Neural progenitor cell (in vitro differentiated cells): ENCODE measurements around the gene UHRF1. TPM values are rescaled to one million over a fixed set of nuclear protein-coding genes. Genes with fewer than 3 reads are reported as not detected.

ENCODE experiments used
- DNase-seq: peaks from one replicate; pipeline ENCODE4 v3.0.0-alpha.2; 2016; ENCODE audit warnings: low spot score
- H2AFZ ChIP-seq: fragments of 200-600 bp; sonication (generic); replicated peaks from 2 replicates; pipeline ENCODE4 v1.6.1; 2016; ENCODE audit warnings: antibody characterized with exemption
- H3F3A ChIP-seq: fragments of 200-600 bp; sonication (generic); 2 replicates; pipeline ENCODE4 v1.6.1; 2016; ENCODE audit warnings: antibody characterized with exemption, low read depth
- H3K27ac ChIP-seq: fragments of 200-600 bp; sonication (generic); 2 replicates; pipeline ENCODE4 v1.5.1; 2016; ENCODE audit warnings: mild to moderate bottlenecking
- H3K27me3 ChIP-seq: fragments of 200-600 bp; sonication (generic); 2 replicates; pipeline ENCODE4 v1.6.1; 2016; ENCODE audit warnings: mild to moderate bottlenecking, moderate library complexity
- H3K36me3 ChIP-seq: fragments of 200-600 bp; sonication (generic); 2 replicates; pipeline ENCODE4 v1.5.1; 2016
- H3K4me1 ChIP-seq: fragments of 200-600 bp; sonication (generic); 2 replicates; pipeline ENCODE4 v1.6.1; 2016; ENCODE audit warnings: mixed run types
- H3K4me2 ChIP-seq: fragments of 200-600 bp; sonication (generic); 2 replicates; pipeline ENCODE4 v1.6.1; 2016
- H3K4me3 ChIP-seq: fragments of 200-600 bp; sonication (generic); 2 replicates; pipeline ENCODE4 v1.5.1; 2016
- H3K79me2 ChIP-seq: fragments of 200-600 bp; sonication (generic); 2 replicates; pipeline ENCODE4 v1.6.1; 2016; ENCODE audit warnings: low read depth
- H3K9ac ChIP-seq: fragments of 200-600 bp; sonication (generic); 2 replicates; pipeline ENCODE4 v1.6.1; 2016
- H3K9me3 ChIP-seq: fragments of 200-600 bp; sonication (generic); 2 replicates; pipeline ENCODE4 v1.5.1; 2016; ENCODE audit warnings: low read depth
- H4K20me1 ChIP-seq: fragments of 200-600 bp; sonication (generic); 2 replicates; pipeline ENCODE4 v1.6.1; 2016; ENCODE audit warnings: low read depth
- H3K27ac Mint-ChIP-seq: 3 replicates; pipeline ENCODE4 v1.8.0; 2021; ENCODE audit warnings: mixed read lengths
- H3K27me3 Mint-ChIP-seq: 2 replicates; pipeline ENCODE4 v1.8.0; 2022; ENCODE audit warnings: low read depth, mild to moderate bottlenecking, inconsistent platforms, moderate library complexity, mixed read lengths; ENCODE audit not compliant: insufficient read depth
- H3K36me3 Mint-ChIP-seq: 3 replicates; pipeline ENCODE4 v1.8.0; 2021; ENCODE audit warnings: mixed read lengths
- H3K4me1 Mint-ChIP-seq: 3 replicates; pipeline ENCODE4 v1.8.0; 2021; ENCODE audit warnings: mixed read lengths
- H3K4me3 Mint-ChIP-seq: 3 replicates; pipeline ENCODE4 v1.8.0; 2021; ENCODE audit warnings: mild to moderate bottlenecking, moderate library complexity, mixed read lengths
- H3K9me3 Mint-ChIP-seq: 3 replicates; pipeline ENCODE4 v1.8.0; 2020; ENCODE audit warnings: mixed read lengths
- CTCF ChIP-seq: fragments of 200-600 bp; sonication (generic); IDR thresholded peaks from 2 replicates; pipeline ENCODE4 v1.5.1; 2017; ENCODE audit warnings: antibody characterized with exemption, mild to moderate bottlenecking
- EZH2 ChIP-seq: fragments of 200-600 bp; sonication (generic); IDR thresholded peaks from 2 replicates; pipeline ENCODE4 v1.6.1; 2017; ENCODE audit warnings: antibody characterized with exemption, mild to moderate bottlenecking, moderate library complexity
- EZH2phosphoT487 ChIP-seq: fragments of 200-600 bp; sonication (generic); IDR thresholded peaks from 2 replicates; pipeline ENCODE4 v1.6.1; 2017; ENCODE audit warnings: antibody characterized with exemption
- total RNA-seq: library from RNA; depleted of rRNA; stranded (reverse); fragments of >200 nt; gene quantifications from 2 replicates; pipeline ENCODE4 v1.2.3, GENCODE V29; 2015; ENCODE audit warnings: low replicate concordance

The UHRF1 gene
- total RNA-seq, result 34.1 and 74.7 TPM in 2 replicates

DNA sequence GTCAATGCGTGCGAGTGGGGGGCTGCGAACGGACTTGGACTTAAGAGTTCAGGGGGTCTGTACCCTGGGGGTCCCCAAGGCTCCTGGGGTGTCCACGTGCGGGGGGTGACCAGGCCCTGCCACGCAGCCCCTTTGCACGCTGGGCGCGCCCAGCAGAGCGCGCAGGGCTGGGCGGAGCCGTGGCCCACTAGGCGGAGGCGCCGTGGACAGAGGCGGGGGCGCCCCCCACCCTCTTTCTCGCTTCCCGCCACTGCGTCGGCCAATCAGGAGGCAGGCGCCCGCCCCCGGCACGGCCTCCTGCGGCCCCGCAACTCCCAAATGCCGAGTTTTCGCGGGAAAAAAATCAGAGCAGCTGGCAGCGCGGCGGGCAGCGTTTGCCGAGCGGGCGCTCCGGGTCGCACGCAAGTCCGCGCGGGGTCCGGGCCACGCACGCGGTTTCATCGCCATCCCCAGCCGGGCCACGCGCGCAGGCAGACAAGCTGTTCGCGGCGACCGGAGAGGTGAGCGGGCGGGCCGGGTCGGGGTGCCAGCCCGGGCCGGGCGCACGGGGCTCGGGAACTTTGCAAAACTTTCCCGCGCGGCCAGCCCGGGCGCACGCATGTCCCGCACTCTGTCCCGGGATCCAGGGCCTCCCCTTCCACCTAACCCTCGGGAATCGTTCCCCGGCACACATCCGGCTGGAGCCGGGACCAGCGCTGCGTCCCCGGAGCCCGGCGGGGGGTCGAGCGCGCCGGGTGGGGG is at the start of gene UHRF1:
Gene UHRF1, plus strand, starts transcription at position 346 of the 741 bp plus-strand sequence. CDS start 1,385 bp downstream, outside the sequence.
- Histone ChIP-seq H3K27me3 (peaks cover 4% of the 10 kb centered on the region), H3K27ac (no peak within 1 kb of the TSS), H3F3A (peaks cover 32% of the 10 kb centered on the region), H3K36me3 (no peaks in the 10 kb centered on the region), H3K9me3 (no peaks in the 10 kb centered on the region), H3K9ac (peak within 1 kb of the TSS; percentile 71), H3K4me3 (peak within 1 kb of the TSS; percentile 96), H4K20me1 (peaks cover 33% of the 10 kb centered on the region), H3K79me2 (peaks cover 44% of the 10 kb centered on the region), H2AFZ (peak within 1 kb of the TSS; percentile 81), H3K4me2 (peak within 1 kb of the TSS; percentile 96), H3K4me1 (peaks cover 23% of the 10 kb centered on the region)
- DNase-seq, result peak; percentile 58
- Mint-ChIP-seq H3K27ac (peak within 1 kb of the TSS; percentile 22), H3K4me3 (peak within 1 kb of the TSS; percentile 93), H3K36me3 (peaks cover 4% of the 10 kb centered on the region), H3K9me3 (no peaks in the 10 kb centered on the region), H3K27me3 (peaks cover 7% of the 10 kb centered on the region), H3K4me1 (peaks cover 36% of the 10 kb centered on the region)
- TF ChIP-seq EZH2, result no peak
- no peak for TF ChIP-seq CTCF
- no peak for TF ChIP-seq EZH2phosphoT487

DNA sequence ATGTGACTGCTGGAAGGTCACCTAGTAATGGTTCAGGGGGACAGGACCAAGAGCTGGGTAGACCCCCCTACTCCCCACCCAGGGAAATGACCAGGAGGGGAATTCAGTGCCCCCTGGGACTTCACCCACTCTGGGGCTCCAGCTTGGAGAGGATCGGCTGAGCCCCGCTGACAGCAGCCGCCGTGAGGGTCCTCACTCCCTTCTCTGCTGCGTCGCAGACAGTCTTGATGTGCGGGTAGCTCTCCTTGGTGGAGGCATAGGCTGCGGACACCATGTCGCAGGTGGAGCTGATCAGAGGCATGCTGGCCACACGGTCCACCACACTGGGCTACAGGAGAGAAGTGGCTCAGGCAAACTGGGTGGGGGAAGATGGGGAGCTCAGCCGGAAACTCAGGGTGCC is 49.6 kb upstream of the UHRF1 start:
- Histone ChIP-seq H3K27me3 (no peaks in the 10 kb centered on the region), H3K79me2 (peaks cover 19% of the 10 kb centered on the region), H3K4me1 (no peaks in the 10 kb centered on the region), H3K9me3 (no peaks in the 10 kb centered on the region), H3K4me2 (no peak overlapping the region), H3F3A (no peaks in the 10 kb centered on the region), H3K27ac (no peak overlapping the region), H2AFZ (no peak overlapping the region), H3K9ac (no peak overlapping the region), H3K4me3 (no peak overlapping the region), H3K36me3 (no peaks in the 10 kb centered on the region), H4K20me1 (peaks cover 15% of the 10 kb centered on the region)
- no peaks in the 10 kb centered on the region for H3K9me3 Mint-ChIP-seq
- H3K27me3 Mint-ChIP-seq, result no peaks in the 10 kb centered on the region
- H3K4me3 Mint-ChIP-seq, result no peak overlapping the region
- no peak overlapping the region for H3K27ac Mint-ChIP-seq
- DNase-seq, result no peak
- no peak for TF ChIP-seq EZH2
- TF ChIP-seq CTCF, result no peak
- no peak for TF ChIP-seq EZH2phosphoT487
- H3K36me3 Mint-ChIP-seq, result peaks cover 6% of the 10 kb centered on the region
- H3K4me1 Mint-ChIP-seq, result no peaks in the 10 kb centered on the region

- no peaks in the 10 kb centered on the region for H3F3A ChIP-seq
- Mint-ChIP-seq H3K9me3 (no peaks in the 10 kb centered on the region), H3K27me3 (no peaks in the 10 kb centered on the region), H3K27ac (no peak overlapping the region), H3K36me3 (peaks cover 3% of the 10 kb centered on the region), H3K4me3 (no peak overlapping the region), H3K4me1 (no peaks in the 10 kb centered on the region)
- no peaks in the 10 kb centered on the region for H3K27me3 ChIP-seq
- H3K79me2 ChIP-seq, result peaks cover 33% of the 10 kb centered on the region
- no peak overlapping the region for H3K4me2 ChIP-seq
- no peak for TF ChIP-seq EZH2
- TF ChIP-seq CTCF, result no peak
- TF ChIP-seq EZH2phosphoT487, result no peak
- no peaks in the 10 kb centered on the region for H3K4me1 ChIP-seq
- no peaks in the 10 kb centered on the region for H3K9me3 ChIP-seq
- no peak overlapping the region for H2AFZ ChIP-seq
- no peak for DNase-seq
- no peaks in the 10 kb centered on the region for H3K36me3 ChIP-seq
- H4K20me1 ChIP-seq, result peaks cover 28% of the 10 kb centered on the region
- no peak overlapping the region for H3K4me3 ChIP-seq
- H3K27ac ChIP-seq, result no peak overlapping the region
- no peak overlapping the region for H3K9ac ChIP-seq
Observed at GRCh38 chr19:4861147-4861546, 48.2 kb upstream of the UHRF1 start.
